Dermis lymphatic vessel endothelial cell (primary cell): ENCODE measurements around the gene MIOX. TPM values are rescaled to one million over a fixed set of nuclear protein-coding genes. Genes with fewer than 3 reads are reported as not detected.

Source experiments
- total RNA-seq: library from RNA; depleted of rRNA; stranded (reverse); fragments of >200 nt; gene quantifications from 2 replicates; pipeline ENCODE4 v1.2.1, GENCODE V29; 2014

The MIOX gene
- total RNA-seq: not detected in 2 replicates

DNA sequence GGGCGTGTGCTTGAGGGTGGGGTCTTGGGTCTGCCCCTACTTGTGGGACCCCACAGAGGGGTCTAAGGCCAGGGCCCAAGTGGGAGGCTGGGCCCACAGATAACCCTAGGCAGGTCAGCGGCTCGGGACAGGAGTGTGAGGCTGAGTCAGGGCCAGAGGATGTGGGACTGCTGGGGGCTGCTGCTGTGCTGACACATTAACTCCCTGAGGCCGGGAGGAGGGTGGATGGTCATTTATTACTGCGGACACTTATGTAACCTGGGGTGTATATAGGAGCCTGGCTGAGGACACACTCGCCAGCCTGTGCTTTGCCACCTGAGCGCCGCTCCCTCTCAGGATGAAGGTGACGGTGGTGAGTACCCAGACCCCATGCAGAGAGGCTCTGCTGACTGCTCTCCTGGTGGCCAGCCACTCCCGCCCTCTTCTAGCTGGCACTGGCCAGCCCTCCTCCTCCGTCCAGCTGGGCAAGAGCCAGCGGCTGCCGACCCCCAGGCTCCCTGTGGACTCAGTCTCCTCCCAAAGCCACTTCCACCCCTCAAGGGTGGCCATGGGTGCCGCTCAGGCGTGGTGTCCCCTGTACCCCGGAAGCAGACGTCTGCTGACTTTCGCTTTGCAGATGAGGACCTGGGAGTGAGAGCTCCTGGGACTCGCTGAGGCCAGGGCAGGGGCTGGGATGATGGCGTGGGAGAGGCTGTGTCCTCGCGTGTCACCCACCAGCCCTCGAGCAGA lies at the start of gene MIOX:
TSS of gene MIOX (plus strand) at position 299 of the 729 bp plus-strand sequence. CDS start at position 338, 39 bp downstream.

DNA sequence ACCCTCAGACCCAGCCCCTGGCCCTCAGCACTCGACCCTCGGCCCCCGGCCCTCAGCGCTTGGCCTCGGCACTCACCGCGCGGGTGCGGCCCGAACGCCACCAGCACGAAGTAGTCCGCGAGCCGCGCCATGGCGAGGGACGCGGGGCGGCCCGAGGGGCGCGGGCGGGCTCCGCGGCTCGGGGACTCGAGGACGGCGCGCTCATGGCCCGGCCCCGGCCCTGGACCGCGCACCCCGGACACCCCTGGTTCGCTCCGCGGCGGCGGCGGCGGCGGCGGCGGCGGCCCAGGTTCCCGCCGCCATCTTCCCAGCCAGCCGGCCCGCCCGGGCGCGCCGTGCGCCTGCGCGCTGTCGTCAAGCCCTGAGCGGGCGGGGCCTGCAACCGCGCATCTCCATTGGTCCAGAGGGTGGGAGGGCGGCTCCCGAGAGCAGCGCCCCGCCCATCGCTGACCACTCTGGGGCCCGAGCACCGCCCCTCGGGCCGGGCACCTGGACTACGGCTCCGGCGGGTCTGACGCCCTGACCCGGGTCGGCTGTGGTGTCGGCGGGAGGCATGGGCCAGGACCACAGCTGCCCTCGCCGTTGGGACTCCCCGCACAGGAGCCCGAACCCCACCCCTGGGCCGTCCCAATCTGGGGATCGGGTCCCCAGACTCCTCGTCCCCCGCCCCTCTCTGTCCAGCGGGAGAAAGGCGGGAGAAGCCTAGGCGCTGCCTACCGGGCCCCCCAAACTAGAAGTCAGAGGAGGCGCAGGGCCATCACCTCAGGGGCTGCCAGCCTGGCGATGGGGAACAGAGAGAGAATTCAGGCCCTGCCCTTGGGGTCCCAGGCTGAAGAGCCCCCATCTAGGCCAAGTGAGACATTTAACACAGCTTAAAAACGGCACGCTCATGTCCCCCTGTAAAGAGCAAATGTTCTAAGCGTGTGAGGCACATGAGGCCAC lies 11.7 kb upstream of the MIOX start, which contains the start of gene SBF1:
TSS of gene SBF1 (minus strand) at position 326 of the 942 bp plus-strand sequence. CDS start at position 131, 195 bp downstream.

DNA sequence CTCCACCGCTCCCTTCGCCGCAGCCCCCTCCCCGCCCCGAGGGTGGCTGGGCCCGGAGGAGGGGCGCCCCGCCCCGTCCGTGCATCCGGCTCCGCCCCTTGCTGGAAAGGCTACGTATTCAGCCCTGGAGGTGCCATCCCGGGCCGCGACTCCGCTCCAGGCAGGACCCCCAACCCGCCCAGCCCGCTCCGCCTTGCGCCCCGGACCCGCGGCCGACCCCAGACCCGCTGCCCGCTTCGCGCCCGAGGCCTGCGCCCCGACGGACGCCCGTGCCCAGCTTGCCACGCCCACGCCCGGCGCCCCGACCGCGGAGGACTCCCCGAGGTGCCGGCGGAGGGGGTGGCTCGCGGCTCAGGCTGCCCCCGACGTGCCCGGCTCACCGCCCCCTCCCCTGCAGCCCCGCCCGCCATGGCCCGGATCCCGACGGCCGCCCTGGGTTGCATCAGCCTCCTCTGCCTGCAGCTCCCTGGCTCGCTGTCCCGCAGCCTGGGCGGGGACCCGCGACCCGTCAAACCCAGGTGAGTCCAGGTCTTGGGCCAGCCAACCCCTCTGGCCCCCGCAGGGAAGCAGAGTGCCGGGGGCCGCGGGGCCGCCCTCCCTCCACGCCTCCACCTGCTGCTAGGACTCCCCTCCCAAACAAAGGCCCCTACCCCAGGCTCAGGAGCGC lies 5.1 kb upstream of the MIOX start, which contains the start of gene ADM2:
TSS of gene ADM2 (plus strand) at position 104 of the 667 bp plus-strand sequence. CDS start at position 409, 305 bp downstream.

DNA sequence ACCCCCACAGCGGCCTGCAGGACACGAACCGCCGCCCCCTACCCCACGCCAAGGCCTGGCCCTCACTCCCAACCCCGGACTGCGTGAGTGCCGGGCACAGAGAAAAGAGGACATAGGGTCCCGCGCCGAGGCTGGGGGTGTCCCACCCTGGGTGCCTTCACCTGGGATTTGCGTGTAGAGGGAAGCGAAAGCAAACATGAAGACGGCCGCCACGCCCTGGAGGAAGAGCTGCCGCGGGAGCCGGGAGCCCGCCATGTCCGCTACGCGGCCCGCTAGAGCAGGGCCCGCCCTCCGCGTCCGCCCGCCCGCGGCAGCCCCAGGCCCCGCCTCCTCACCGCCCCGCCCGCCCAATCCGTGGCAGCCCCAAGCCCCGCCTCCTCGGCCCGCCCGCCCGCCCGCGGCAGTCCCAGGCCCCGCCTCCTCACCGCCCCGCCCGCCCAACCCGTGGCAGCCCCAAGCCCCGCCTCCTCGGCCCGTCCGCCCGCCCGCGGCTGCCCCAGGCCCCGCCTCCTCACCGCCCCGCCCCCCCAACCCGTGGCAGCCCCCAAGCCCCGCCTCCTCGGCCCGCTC lies 20.8 kb downstream of the MIOX start, which contains the start of gene LMF2:
TSS of gene LMF2 (minus strand) at position 282 of the 570 bp plus-strand sequence. CDS start at position 255, 27 bp downstream.

DNA sequence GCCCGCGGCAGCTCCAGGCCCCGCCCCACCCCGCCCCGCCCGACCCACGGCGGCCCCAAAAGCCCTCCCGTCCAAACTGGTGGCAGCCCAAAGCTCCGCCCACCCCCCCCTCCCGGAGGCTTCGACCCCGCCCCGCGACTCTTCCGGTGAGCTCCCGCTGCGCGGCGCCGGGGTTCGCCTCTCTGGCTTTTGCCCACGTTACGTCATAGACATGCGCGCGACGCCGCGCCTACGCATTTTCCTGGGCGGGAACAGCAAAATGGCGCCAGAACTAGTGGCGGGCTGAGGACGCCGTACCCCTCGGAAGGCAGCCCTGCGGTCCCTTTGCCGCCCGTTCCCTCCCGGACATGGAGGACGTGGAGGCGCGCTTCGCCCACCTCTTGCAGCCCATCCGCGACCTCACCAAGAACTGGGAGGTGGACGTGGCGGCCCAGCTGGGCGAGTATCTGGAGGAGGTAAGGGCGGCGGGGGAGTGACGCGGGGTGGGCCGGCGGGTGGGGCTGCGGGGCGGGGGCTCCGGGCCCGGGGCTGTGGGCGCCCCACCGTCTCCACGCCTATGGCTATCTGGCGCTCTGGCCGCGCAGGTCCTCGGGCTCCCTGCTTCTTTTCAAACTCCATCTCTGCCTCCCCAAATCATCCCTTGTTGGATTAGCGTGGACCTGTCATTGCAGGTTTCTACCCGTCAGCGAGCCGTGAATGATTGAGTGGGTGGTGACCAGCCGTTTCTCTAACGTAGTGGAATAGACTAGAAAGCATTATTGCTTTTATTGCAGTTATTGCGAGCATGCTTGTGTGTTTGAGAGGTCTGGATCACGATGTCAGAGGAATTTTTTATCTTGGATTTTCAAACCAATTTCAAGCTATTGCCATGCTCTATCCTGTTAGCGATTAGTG lies 21.6 kb downstream of the MIOX start, which contains the start of gene NCAPH2:
TSS of gene NCAPH2 (plus strand) at position 234 of the 894 bp plus-strand sequence. CDS start at position 348, 114 bp downstream.

DNA sequence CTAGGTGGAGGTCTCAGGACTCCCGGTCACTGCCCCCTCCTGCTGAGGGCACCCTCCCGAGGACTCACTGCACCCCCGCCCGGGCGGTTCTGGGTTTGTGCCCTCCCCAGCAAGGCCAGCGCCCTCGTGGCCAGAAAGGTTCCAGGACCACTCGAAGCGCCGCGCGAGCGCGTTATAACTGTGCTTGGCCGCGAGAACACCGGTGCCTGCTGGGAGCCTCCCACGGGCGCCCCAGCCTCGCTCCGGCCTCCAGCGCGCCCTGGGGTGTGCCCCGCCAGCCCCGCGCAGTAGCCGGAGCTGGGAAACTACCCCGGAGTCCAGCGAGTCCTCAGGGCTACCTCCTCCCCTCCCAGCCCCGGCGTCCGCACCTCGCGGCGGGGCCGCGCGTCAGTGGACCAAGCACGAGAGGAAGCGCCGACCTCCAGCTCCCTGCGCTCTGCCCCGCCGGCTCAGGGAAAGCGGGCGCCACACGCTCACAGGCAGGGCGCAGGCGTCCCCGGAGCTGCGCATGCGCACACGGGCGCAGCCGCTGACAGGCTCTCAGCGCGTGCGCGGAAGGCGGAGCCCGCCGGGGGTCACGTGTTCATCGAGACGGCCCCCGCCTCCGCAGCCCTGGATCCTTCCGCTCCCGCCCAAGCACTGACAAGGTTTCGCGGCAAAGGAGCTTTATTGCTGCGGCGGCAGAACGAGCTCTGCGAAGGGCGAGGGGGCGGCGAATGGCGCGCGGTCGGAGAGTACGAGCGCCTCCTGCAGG lies 38.6 kb downstream of the MIOX start, which contains the start of gene SCO2:
TSS of gene SCO2 (minus strand) at position 495 of the 754 bp plus-strand sequence. CDS start 1,187 bp downstream, outside the sequence.

DNA sequence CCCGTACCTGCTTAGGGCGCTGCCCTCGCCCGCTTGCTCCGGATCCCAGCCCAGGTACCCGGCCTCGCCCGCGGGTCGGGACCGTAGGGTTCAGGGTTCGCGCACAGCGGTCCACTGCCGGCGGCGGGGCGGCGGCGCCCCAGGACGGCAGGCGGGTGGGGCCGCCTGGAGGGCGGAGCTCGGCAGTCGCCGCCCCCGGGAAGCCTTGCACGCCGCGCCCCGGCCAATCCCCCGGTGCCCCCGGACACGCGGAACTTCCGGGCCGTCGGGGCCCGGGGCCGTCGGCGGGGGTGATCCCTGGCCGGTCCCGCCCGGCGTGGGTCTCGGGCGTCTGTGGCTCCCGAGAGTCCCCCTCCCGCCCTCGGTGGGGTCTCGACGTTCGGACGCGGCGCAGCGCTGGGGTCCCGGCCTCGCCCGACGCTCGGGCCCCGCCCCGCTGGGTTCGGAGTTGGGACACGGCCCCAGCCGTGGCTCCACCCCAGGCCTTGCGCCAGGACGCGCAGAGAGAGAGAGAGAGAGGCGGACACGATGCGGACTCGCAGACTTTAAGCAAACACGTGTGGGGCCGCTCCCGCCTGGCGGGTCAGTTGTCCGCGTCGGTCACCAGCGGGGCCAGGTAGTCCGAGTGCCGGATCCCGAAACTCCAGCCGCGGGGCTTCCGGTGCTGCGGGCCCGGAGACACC lies 43.4 kb downstream of the MIOX start, which contains the start of gene TYMP:
TSS of gene TYMP (minus strand) at position 116 of the 683 bp plus-strand sequence. CDS start 303 bp downstream, outside the sequence.

Other genes with a start within 250 kb of the MIOX start
- 19.6 and 20.5 TPM in 2 replicates for gene TUBGCP6, start 241.8 kb upstream of the MIOX start, total RNA-seq
- gene HDAC10, start 235.6 kb upstream of the MIOX start, total RNA-seq: 12.8 and 14.9 TPM in 2 replicates
- 55.0 and 57.7 TPM in 2 replicates for gene MAPK12, start 225.2 kb upstream of the MIOX start, total RNA-seq
- 17.6 and 19.6 TPM in 2 replicates for gene MAPK11, start 216.5 kb upstream of the MIOX start, total RNA-seq
- gene PLXNB2, start 179.2 kb upstream of the MIOX start, total RNA-seq: 53.4 and 59.0 TPM in 2 replicates
- 1.3 and 1.5 TPM in 2 replicates for gene DENND6B, start 159.8 kb upstream of the MIOX start, total RNA-seq
- 46.8 and 50.2 TPM in 2 replicates for gene PPP6R2, start 143.5 kb upstream of the MIOX start, total RNA-seq
- gene SBF1, start 11.8 kb upstream of the MIOX start, total RNA-seq: 23.8 and 26.4 TPM in 2 replicates
- gene ADM2, start 5.3 kb upstream of the MIOX start, total RNA-seq: 0.09 and 0.11 TPM in 2 replicates
- 15.5 and 19.1 TPM in 2 replicates for gene LMF2, start 20.8 kb downstream of the MIOX start, total RNA-seq
- 13.9 and 15.3 TPM in 2 replicates for gene NCAPH2, start 21.4 kb downstream of the MIOX start, total RNA-seq
- gene SCO2, start 38.7 kb downstream of the MIOX start, total RNA-seq: 2.0 and 2.2 TPM in 2 replicates
- 25.4 and 32.8 TPM in 2 replicates for gene TYMP, start 43.2 kb downstream of the MIOX start, total RNA-seq
- not detected in 2 replicates for gene KLHDC7B, start 59.0 kb downstream of the MIOX start, total RNA-seq
- not detected in 2 replicates for gene SYCE3, start 76.1 kb downstream of the MIOX start, total RNA-seq
- gene CPT1B, start 91.6 kb downstream of the MIOX start, total RNA-seq: 2.0 and 2.2 TPM in 2 replicates
- 28.3 and 35.1 TPM in 2 replicates for gene CHKB, start 96.0 kb downstream of the MIOX start, total RNA-seq
- gene MAPK8IP2, start 113.9 kb downstream of the MIOX start, total RNA-seq: 0.22 and 0.26 TPM in 2 replicates
- 8.7 and 14.0 TPM in 2 replicates for gene ARSA, start 141.3 kb downstream of the MIOX start, total RNA-seq
- 9.4 and 17.3 TPM in 2 replicates for gene SHANK3, start 186.0 kb downstream of the MIOX start, total RNA-seq